Ovary (tissue), 1 donor: ENCODE measurements around the gene PPWD1.

Experiments
- EP300 ChIP-seq: sonication (generic); formaldehyde crosslinking; IDR thresholded peaks from one replicate; pipeline ENCODE4 v1.6.1; 2017; ENCODE audit warnings: antibody characterized with exemption
- POLR2A ChIP-seq: fragments of 450-650 bp; IDR thresholded peaks from one replicate; pipeline ENCODE4 v1.6.1; 2017; ENCODE audit warnings: antibody characterized with exemption, mild to moderate bottlenecking, moderate library complexity

DNA sequence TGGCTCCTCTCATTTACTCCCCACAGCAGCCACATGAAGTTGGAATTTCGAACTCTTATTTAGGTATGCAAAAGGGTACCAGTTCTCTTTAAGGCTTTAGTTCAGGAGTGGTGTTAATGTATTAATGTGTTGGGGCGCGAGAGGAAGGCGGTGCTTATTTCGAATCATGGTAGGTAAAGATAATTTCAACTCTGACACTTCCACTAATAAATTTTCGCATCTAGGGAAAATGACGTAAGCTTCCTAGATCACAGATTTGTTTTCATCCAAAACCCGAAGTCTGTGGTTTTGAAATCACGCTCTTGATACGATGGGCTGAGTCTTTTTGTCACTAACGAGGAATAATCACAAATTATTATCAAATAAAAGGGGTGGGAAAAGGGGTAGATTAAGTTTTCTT is 681 bp downstream of the PPWD1 start:
- TF ChIP-seq POLR2A (no peak), EP300 (no peak)
